ENCODE data around the gene URB1. TPM values are rescaled to one million over a fixed set of nuclear protein-coding genes. Genes with fewer than 3 reads are reported as not detected.
A peak's percentile ranks its signal among the peaks of the same experiment; 100 is the strongest.

Gene URB1
- total and polyA plus RNA-seq, 9 of the 15 experiments (the other 6 are each of a cell fraction or from before 2014, with no cell fraction given), result 0.97 to 53.6 (median 21.5) TPM

DNA sequence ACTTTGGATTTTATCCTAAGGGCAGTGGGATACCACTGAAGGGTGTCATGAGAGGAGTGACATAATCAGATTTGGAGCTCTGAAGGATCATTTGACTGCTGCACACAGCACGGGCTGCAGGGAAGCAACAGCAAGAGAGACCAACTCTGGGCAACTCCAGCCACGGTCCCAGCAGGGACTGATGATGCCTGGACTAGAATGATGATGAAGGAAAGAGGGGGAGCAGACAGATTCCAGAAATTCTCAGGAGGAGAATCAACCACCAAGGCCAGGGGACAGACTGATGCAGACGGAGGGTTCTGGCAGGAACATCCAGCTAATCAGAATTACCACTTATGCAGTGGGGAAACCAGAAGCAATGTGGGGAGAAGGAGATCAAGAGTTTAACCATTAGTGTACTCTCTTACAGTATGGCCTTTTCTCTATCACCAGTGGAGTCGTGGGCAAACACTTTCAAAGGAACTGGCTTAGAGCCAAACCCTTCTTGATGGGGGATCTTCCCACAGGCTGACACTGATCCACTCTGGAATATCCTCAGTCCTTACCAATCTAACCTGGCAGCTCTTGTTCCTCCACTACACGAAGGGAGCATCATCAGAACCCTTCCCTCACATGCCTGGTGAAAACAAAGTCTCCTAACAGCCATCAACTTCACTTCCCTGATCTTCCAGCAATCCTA is 3.3 kb downstream of the URB1 start:
- 65% methylated on average over 5 of the region's 5 CpGs for WGBS (ENCODE audit: insufficient coverage, low coverage, missing lambda C conversion rate)
- Histone ChIP-seq H3K4me1 (replicated peaks in 1 of 2; ENCODE audit: control insufficient read depth in 2 of 2, insufficient read depth in 2 of 2, low read length in 2 of 2) (peaks cover 14 to 16% of the 10 kb centered on the region in 2 experiments; a peak in 3 of 5 replicates), H2AFZ (ENCODE audit: low read depth, low read length) (no peak overlapping the region), H3K9ac (ENCODE audit: insufficient read depth in 1 of 2, low read depth in 2 of 2, low read length in 2 of 2) (peak overlapping the region in 1 of 2 experiments; percentile 29; a peak in 1 of 4 replicates), H3K9me3 (replicated peaks; ENCODE audit: control insufficient read depth, insufficient read depth, low read depth, low read length) (no peaks in the 10 kb centered on the region), H3K36me3 (ENCODE audit: control insufficient read depth, insufficient read depth, low read length) (peaks cover 62% of the 10 kb centered on the region), H3K4me2 (ENCODE audit: insufficient read depth, low read length) (no peak overlapping the region), H4K20me1 (replicated peaks; ENCODE audit: control insufficient read depth, insufficient read depth, low read length) (peaks cover 51% of the 10 kb centered on the region), H3K27me3 (ENCODE audit: control insufficient read depth in 2 of 2, insufficient read depth in 2 of 2, low read length in 2 of 2) (no peaks in the 10 kb centered on the region), H3K4me3 (no peak overlapping the region), H3K79me2 (ENCODE audit: control insufficient read depth, insufficient read depth, low read length) (peaks cover 81% of the 10 kb centered on the region), H3K9me1 (ENCODE audit: control insufficient read depth, insufficient read depth, low read length) (peaks cover 3% of the 10 kb centered on the region), H3K27ac (ENCODE audit: extremely low read depth, low read depth, low read length) (no peak overlapping the region)
- CTCF ChIA-PET (ENCODE audit: low intra/inter-chr PET ratio), result interaction anchor here (0.6 kb wide), 1 partner anchor 212 kb away, joined by 3 read pairs; no protein-coding TSS in a partner anchor
- POLR2A ChIA-PET, result no interaction called here
- intact Hi-C loops (cut with micrococcal nuclease), result loop anchor here (5.0 kb wide), 1 partner anchor 223 kb away; the partner anchor contains the start of gene CFAP298
- BruUV-seq (replicated peaks), result no TSS peak
- in situ Hi-C loops (cut with MboI), result no loop called here
- FAIRE-seq, result no peak
- no peak for DNase-seq (ENCODE audit: extremely low read depth in 1 of 4, low spot score in 3 of 4)
- no peak for ATAC-seq
- TF ChIP-seq, protein P1, sequence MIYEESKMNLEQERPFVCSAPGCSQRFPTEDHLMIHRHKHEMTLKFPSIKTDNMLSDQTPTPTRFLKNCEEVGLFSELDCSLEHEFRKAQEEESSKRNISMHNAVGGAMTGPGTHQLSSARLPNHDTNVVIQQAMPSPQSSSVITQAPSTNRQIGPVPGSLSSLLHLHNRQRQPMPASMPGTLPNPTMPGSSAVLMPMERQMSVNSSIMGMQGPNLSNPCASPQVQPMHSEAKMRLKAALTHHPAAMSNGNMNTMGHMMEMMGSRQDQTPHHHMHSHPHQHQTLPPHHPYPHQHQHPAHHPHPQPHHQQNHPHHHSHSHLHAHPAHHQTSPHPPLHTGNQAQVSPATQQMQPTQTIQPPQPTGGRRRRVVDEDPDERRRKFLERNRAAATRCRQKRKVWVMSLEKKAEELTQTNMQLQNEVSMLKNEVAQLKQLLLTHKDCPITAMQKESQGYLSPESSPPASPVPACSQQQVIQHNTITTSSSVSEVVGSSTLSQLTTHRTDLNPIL (CRISPR knock-in tag; IDR thresholded peaks at IDR 0.05), result no peak
- TF ChIP-seq, protein P2, sequence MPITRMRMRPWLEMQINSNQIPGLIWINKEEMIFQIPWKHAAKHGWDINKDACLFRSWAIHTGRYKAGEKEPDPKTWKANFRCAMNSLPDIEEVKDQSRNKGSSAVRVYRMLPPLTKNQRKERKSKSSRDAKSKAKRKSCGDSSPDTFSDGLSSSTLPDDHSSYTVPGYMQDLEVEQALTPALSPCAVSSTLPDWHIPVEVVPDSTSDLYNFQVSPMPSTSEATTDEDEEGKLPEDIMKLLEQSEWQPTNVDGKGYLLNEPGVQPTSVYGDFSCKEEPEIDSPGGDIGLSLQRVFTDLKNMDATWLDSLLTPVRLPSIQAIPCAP (CRISPR knock-in tag; IDR thresholded peaks at IDR 0.05; ENCODE audit: borderline replicate concordance), result no peak
- TF ChIP-seq ZNF24 (IDR thresholded peaks at IDR 0.05), result no peak
- TF ChIP-seq NFIC (IDR thresholded peaks at IDR 0.05), result peak; percentile 79
